Measurements from ENCODE around the gene CTNND2.
"Not testable (repeated sequence)": the region's sequence is repeated elsewhere in the genome, so short reads cannot be mapped to it uniquely, and the experiment has no call there.

Gene CTNND2

DNA sequence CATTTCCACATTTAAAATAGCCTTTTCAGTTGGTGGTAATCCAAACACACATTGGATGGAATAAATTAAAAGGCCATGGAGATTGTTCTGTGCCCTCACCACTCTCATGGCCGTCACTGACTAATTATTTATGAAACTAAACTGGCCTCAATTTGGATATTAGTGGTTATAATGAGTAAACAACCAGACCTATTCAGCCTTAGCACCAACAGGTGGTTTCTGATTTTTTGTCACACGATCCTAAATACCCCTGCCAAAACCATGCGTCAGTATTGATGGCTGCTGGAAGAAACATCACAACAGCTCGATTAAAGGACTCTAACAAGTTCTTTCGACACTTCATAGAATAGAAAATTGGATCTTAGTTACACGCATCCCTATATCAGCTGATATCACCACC, 867.2 kb downstream of the CTNND2 start:
- no peak for DNase-seq (ENCODE audit: low read depth)

DNA sequence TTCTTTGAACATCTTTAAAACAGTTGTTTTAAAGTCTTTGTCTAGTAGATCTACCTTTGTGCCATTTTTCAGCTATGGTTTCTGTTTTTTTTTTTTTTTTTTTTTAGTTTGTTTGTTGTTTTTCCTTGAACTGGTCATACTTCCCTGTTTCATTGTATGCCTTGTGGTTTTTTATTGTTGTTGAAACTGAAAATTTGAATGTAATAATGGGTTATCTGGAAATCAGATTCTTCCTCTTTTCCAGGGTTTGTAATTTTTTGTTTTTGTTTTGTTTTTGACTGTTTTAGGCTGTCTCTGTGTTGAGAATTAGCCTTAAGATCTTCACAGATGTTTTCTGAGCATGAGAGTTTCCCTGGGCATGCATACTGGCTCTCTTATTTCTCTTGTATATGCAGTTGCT, 873.6 kb downstream of the CTNND2 start:
- no peak for DNase-seq (ENCODE audit: low read depth)

DNA sequence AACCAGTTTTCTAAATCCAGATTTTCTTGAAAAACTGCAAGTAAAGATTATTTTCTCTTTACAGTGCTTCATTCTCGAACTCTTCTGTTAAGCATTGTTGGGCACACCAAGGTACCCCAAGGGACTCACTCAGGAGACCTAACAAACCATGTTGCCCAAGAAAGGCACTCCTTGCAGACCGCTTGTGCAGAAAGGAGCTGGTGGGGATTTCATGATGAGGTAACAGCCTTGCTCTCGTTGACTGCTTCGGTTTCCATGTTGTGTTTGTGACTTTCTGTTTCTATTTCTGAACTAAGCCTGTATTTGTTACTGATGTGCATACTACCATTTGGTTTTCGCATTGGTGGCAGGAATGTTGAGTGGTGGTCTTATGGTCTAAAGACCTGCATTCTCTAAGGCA, 876.6 kb downstream of the CTNND2 start:
- no peak for DNase-seq (ENCODE audit: low read depth)

DNA sequence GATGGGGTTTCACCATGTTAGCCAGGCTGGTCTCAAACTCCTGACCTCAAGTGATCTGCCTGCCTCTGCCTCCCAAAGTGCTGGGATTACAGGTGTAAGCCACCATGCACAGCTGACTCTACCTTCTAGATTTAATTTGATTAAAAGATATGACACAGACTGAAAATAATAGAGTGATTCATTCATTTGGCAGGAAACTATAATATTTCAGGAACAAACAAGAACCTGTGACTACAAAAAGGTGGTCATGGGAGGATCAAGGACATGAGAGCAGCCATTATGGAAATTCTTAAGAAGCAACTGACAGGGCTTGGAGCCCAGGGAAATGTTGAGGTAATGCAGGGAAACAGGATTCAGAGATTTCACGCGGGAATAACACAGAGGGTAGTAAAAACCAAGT, 877.7 kb downstream of the CTNND2 start:
- DNase-seq (ENCODE audit: low read depth), result no peak

DNA sequence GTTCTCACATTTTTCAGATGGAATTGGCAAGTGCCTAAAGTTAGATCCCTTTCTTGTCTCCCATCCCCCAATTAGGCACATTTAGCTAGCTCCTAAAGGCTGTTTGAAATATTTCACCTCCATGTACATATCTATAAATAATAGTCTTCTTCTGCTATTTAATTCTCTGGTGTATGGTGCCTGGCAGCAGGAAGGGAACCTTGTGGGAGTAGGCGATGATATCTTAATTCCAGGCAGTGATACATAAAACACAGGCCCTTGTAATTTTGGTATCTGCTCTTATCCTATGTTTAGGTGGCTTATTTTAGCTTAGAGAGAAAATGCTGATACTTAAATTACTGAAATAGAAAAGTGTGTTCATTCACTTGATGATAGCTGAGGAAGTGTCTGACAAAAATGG, 880.3 kb downstream of the CTNND2 start:
- no peak for DNase-seq (ENCODE audit: low read depth)

DNA sequence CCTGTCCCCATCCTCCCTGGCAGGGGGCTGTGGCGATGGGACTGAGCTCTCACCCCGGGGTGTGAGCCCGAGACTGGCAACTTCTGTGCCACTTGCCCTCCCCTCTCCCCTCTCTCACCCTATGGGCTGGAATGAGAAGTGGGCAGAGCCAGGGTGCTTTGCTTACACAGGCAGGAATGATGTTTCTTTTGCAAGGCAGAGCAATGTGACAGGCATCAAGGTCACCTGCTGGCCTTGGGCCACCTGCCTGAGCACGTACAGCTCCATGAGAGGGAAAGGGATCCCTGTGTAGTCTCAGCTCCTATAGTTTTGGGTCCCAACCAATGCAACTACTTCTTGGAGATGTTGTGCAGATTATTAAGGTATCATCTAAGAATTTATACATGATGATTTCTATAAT, 890.5 kb downstream of the CTNND2 start:
- no peak for DNase-seq (ENCODE audit: low read depth)

DNA sequence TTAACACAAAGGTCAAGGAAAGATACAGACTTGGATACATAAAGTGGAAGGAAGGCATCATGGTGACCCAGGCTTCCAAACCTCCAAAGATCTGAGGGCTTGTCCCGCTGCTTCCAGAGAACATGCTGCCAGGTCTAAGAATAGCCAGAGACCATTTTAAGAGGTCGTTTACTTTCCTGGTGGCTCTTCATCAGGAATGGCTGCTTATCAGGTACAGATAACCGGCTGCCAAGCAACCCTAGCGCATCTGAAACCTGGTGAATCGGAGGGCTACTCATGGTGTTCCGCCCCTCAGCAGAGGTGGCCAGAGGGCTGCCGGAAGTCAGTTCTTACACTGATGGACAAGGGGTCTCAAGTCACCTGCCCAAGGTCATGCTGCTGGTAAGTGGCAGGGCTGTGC, 892.0 kb downstream of the CTNND2 start:
- DNase-seq (ENCODE audit: low read depth), result no peak

DNA sequence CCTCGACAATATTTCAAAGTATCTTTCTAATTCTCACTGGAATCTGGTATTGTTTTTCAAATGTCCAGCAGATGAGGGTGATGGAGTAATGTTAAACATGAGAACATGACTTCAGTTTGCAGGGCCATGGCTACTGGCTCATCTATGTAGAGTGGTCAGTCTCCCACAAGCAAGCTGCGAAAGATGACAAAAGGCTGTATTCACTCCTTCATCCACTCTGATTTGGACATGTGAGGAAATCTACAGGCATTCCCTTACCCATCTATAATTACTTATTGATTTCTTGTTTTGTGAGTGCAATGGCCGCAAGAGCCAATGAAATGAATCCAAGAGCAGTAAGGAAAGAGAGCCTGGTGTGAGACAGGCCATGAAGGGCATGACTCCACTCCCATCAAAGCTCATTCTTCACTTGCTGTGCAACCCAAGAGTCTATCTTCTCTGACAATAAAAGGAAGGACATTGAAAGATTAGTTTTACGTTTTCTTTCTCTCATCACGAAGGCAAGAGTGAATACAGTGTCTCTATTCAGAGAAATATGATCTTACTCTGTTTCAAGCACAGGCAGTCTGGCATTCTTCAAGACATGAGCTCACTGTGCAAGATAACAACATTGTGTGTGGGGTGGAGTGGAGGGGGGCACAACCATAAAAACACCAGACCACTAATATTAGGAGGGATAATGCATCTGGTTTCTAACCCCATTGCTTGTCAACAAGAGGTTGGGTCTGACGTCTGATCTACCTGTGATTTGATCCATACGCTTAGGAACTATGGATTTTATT, 893.6 kb downstream of the CTNND2 start:
- no peak for DNase-seq (ENCODE audit: low read depth)

DNA sequence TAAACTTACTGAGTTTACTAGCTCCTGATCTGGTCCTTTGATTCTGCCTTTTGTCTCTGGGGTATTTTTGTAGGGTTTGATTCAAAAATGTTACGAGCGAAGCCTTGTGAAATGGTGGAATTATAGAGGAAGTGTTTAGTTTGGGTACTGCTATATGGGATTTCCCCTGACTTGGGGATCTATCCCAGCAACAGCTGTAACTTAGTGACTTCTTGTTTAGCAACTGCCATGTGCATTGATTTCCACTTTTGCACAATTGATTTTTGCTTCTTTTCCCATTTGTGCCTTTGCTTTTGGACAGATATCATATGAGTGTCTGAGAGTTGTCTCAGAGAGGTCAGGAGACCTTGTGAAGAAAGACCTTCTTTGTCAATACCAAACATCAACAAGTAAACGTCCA, 894.7 kb downstream of the CTNND2 start:
- no peak for DNase-seq (ENCODE audit: low read depth)

DNA sequence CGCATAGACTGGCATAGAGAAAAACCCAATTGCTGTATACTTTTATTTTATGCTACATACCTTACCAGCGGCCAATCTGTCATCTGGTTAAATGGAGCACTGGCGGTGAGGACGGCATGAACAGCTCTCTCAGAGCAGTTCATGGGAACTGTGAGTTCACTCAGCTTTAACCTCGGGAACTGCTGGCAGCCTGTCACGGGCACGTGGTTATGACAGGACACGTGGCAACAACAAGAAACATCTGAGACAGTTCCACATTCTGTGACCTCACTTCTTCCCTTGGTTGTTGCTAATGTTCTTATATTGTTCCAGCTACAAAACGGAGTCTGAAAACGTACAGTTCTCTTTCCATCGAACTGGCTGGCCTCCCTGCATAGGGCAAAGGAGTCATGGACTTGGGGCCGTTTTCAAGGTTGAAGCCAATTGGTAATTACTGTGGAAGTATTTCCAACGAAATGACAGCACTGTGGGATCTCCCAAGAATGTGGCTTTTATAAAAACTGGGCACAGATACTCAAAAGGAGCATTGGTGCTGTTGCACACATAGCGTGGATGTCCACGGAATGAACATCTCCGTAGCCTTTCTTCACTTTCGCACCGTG, 896.9 kb downstream of the CTNND2 start:
- DNase-seq (ENCODE audit: low read depth), result no peak

DNA sequence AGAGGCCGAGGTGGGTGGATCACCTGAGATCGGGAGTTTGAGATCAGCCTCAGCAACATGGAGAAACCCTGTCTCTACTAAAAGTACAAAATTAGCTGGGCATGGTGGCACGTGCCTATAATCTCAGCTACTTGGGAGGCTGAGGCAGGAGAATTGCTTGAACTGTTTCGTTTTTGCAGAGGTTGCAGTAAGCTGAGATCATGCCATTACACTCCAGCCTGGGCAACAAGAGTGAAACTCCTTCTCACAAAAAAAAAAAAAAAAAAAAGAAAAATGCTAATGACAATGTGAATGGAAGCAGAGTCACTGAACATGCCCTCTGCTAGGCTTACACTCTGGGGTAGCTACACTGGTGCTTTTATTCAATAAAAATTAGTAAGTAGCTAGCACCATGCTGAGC, 899.7 kb downstream of the CTNND2 start:
- DNase-seq (ENCODE audit: low read depth), result not testable (repeated sequence)

DNA sequence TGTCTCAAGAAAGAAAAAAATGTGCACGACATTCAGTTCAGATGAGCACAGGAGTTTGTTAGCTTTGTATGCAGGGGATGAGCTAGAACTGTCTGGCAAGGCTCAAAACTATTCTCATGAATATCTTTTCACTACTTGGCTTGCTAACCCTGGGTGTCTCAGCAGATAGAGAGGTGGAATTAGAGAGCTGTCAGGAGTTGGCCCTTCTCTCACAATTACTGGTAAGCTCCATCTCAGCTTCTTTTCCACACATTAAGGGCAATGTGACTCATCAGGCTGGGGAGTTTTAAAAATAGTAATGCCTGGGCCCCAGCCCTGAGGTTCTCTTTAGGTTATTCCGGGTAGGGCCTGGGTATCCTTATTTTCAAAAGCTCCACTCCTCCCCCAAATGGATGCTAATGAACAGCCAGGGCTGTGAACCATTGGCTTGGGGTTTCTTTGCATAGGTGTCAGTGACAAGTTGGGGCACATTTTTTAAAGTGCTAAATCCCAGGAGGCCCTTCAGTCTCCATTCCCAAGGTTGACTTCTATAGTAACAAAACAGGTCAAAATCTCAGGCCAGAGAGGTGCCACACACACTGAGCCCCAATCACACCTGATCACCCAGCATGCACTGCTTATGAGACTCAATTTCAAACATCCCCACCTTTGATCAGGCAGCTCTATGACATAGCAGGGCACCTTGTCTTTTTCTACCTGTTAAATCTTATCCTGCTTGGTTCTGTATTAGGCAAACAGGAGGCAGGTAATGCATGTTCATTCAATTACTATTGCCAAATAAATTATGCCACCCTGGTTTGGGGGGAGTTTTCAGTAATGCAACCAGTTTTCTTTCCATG, 903.5 kb downstream of the CTNND2 start:
- no peak for DNase-seq (ENCODE audit: low read depth)

DNA sequence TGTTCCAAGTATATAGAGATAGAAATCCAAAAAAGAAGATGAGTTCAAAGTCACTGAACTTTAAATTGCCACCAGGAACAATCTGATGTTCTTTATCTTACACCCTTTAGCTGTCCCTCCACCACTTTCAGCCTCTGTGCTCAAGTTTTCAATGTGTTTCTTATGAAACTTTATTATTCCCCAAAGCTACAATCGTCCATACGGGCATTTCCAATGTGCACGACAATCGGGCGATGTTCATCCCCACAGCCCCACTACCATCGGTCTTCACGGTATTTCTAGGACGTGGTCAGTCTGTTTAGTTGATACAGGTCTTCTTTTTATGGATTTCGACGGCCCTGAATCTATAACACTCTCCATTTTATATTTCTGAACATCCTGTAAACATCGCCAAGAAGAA, 904.5 kb downstream of the CTNND2 start:
- DNase-seq (ENCODE audit: low read depth), result no peak

DNA sequence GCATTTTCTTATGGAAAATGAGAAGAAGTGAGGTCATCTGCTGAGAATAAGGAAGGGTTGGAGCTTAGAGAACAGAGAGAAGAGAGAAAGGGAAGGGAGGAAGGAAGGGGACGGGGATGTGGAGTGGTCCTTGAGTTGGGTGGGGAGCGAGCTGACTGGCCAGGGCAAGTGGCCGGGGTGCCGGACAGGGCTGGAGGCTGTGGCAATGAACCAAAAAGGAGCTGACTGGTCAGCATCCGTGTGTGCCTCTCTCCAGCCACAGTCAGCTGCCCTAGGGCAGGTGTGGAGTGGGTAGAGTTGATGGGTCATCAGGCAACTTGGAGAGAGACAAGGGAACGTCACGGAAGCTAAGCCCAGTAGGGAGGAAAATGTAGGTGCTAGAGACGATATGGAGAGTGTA, 908.4 kb downstream of the CTNND2 start:
- DNase-seq (ENCODE audit: low read depth), result no peak

DNA sequence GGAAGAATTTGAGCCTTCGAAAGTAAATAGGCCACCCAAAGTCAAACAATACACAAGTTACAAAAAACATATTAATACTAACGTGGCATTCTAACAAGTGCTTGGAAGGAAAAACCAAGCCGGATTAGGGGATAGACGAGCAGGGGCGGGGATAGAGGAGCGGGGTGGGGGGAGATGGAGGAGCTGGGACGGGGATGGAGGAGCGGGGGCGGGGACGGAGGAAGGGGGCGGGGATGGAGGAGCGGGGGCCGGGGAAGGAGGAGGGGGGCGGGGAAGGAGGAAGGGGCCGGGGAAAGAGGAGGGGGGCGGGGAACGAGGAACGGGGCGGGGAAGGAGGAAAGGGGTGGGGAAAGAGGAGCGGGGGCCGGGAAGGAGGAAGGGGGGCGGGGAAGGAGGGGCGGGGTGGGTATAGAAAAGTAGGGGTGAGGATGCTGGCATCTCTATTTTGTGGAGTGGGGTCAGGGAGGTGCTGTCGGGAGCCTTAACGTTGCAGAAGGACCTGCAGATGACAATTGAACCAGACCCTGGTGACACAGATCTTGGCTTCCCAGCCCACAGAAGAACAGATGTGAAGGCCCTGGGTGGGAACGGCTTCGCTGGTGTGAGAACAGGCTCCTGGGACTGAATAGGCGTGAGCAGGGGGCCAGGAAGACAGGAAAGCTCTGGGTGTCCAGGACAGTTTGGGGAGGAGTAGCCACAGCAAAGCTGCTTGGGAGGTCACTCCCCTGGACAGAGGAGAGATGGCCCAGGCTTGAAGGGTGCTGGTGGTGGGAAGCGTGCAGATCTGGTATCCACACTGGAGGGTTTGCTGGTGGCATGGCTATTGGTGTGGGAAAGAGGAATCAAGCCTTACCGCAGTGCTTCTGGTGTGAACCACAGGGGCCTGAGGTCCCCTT, 909.9 kb downstream of the CTNND2 start:
- no peak for DNase-seq (ENCODE audit: low read depth)

DNA sequence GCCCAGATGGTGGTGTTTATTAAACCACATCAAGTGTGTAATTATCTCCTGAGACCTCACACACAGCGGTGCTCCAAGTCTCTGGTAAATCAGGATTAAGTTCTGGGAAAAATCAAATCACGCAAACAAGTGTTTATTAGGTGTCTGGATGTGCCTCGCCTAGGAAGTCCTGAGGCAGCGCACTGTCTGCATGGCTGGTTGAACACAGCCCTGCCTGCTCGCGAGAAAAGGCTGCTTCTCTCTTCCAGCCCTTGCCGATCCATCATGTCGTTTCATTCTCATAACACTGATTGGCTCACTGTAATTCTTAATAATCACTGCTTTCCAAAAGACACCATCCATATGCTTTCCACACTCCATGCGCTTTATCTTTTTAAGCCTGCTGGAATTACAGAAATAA, 913.6 kb downstream of the CTNND2 start:
- no peak for DNase-seq (ENCODE audit: low read depth)

DNA sequence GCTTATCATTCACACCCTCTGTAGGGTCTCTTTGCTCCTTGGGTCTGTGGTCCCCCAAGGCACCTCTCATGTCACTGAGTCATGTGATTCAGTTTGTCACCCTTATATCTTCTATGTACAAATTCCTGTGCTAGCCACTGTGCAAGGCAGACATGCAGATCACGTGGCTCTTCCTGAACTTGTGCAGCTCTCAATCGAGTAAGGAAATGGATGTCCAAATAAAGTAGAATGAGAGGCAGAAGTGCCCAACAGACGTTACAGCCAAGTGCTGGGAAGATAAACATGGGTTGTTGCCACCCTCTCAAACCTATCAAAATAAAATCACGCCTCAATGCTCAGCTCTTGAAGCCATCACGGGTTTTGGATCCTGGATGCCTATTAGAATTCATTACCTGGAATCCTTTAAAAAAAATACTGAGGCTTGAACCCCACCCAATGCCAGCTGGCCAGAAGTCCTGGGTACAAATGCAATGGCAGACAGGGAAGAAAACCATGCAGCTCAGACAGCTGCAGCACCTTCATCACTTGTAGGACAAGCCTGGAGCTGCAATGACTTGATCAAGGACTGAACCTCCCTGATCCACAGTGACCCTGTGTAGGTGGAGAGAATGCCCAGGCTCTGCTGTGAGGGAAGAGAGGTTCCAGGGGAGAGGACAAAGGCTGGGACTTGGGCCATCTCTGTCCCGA, 914.5 kb downstream of the CTNND2 start:
- DNase-seq (ENCODE audit: low read depth), result no peak

DNA sequence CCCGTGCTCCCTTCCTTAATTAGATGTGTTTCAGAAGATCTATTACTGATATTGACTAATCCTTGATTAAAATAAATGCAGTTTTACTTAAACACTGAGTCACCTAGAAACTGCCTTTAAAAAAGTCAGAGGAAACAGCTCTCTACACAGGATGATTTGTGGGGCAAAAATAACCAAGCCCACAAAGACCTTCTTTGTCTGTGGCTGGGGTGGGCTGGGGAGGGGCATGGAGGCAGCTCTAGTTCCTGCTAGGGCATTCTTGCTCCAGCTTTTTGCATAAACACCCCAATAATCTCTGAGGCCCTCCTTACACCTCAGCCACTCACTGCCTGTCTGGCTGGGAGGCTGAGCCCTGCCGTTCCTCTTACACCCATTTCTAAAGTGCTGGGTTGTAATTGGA, 915.6 kb downstream of the CTNND2 start:
- DNase-seq (ENCODE audit: low read depth), result no peak

DNA sequence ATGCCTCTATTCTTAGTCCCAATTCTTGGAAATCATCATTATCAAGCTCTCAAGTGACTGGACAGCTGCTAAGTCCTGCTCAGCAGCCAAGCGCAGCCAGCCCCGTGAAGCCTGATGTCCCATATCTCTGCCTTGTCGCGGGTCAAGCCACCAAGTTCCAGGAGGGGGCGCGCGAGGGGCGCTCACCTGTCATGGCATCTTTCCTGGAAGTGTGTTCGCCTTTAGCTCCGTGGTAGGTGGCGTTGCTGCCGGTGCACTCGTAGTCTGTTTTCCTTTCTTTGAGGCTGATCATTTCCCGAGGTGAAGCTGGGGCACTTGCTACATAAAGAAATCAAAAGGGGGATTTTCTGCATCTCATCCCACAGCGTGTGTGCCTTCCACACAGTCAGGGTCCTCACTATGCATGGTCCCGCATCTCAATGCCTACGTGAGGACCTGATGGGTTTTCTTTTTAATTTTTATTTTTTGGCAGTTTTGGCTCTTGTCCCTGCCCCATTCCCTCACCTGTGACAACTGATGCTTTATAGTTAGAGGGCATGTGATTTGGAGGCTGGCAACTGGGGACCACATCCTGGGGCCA, 916.2 kb downstream of the CTNND2 start:
- peak; percentile 45 for DNase-seq (ENCODE audit: low read depth)

DNA sequence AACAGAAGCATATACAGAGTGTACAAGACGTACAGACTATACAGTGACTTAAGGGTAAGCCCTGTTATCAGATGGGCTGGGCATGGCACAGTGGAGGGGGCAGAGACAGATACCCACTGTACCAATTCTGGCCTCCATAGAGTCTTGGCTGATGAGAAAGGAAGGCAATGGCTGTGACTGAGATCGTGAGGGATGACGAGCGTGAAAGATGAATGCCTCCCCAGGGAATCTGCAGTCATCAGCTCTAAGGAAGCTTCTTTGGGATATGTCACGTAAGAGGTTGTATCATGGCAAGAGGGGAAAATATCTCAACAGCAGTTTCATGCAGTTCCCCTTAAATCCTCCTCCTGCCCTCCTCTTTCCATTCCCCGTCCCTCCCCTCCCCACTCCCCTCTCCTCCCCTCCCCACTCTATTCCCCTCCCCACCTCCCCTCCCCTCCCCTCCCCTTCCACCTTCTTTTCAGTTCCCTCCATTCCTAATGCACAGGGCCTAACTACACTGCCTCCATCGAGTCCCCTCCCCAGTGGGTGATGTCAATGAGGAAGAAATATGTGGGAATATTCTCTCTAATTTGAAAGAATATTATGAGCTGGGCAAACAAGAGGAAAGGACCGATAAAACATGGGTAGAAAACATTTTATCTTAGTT, 916.8 kb downstream of the CTNND2 start:
- DNase-seq (ENCODE audit: low read depth), result no peak

DNA sequence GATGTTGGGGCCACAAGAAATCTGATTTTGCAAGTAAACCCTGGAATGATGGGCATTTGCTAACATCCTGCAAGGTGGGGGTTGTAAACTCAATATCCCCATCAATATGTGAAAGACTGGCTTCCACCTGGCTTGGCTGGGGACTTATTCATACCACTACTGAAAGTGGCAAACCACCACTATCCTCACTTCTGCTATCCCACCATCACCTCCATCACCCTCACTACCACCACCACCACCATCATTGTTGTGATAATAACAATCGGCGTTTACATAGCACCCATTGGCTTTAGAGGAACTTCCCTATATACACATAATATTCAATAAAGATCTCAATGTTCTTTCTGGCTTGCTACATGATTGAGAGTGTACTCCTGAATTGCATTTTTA, 918.5 kb downstream of the CTNND2 start:
- DNase-seq (ENCODE audit: low read depth), result no peak
